H9 (cell line): ENCODE results near the gene S1PR3. TPM values are rescaled to one million over a fixed set of nuclear protein-coding genes. Genes with fewer than 3 reads are reported as not detected.

Experiments used
- DNase-seq: peaks from one replicate; pipeline ENCODE4 v3.0.0-alpha.2; 2017
- H2AFZ ChIP-seq: one replicate; pipeline ENCODE4 v1.6.1; 2013; ENCODE audit warnings: mild to moderate bottlenecking, low read length, control low read depth, moderate library complexity
- H2AK5ac ChIP-seq: 2 replicates; pipeline ENCODE4 v1.6.1; 2013; ENCODE audit warnings: low read length, control low read depth, mixed read lengths; ENCODE audit not compliant: insufficient read length
- H2BK120ac ChIP-seq: one replicate; pipeline ENCODE4 v1.6.1; 2013; ENCODE audit warnings: low read depth, mild to moderate bottlenecking, low read length, control low read depth, inconsistent platforms; ENCODE audit not compliant: poor library complexity, severe bottlenecking
- H2BK12ac ChIP-seq: 2 replicates; pipeline ENCODE4 v1.6.1; 2013; ENCODE audit warnings: low read length, control low read depth, mixed read lengths, low read depth; ENCODE audit not compliant: insufficient read length
- H2BK15ac ChIP-seq: 2 replicates; pipeline ENCODE4 v1.6.1; 2013; ENCODE audit warnings: low read depth, low read length, control low read depth
- H2BK20ac ChIP-seq: one replicate; pipeline ENCODE4 v1.6.1; 2013; ENCODE audit warnings: low read depth, mild to moderate bottlenecking, low read length, control low read depth, inconsistent platforms; ENCODE audit not compliant: poor library complexity, severe bottlenecking
- H2BK5ac ChIP-seq: 2 replicates; pipeline ENCODE4 v1.6.1; 2013; ENCODE audit warnings: low read length, control low read depth, mixed read lengths; ENCODE audit not compliant: insufficient read length
- H3K14ac ChIP-seq: 2 replicates; pipeline ENCODE4 v1.6.1; 2013; ENCODE audit warnings: low read length, control low read depth; ENCODE audit not compliant: insufficient read depth
- H3K18ac ChIP-seq: 2 replicates; pipeline ENCODE4 v1.6.1; 2013; ENCODE audit warnings: low read depth, mild to moderate bottlenecking, mixed read lengths, low read length, control low read depth; ENCODE audit not compliant: insufficient read length
- H3K23ac ChIP-seq: 2 replicates; pipeline ENCODE4 v1.6.1; 2013; ENCODE audit warnings: low read length, control low read depth, mixed read lengths, low read depth; ENCODE audit not compliant: insufficient read length
- H3K23me2 ChIP-seq: 2 replicates; pipeline ENCODE4 v1.6.1; 2013; ENCODE audit warnings: low read depth, mild to moderate bottlenecking, mixed read lengths, low read length, control low read depth; ENCODE audit not compliant: insufficient read length, poor library complexity, severe bottlenecking
- H3K27ac ChIP-seq: 2 replicates; pipeline ENCODE4 v1.5.1; 2013; ENCODE audit warnings: low read length, control low read depth, mixed read lengths, low read depth; ENCODE audit not compliant: insufficient read length
- H3K27me3 ChIP-seq: 2 replicates; pipeline ENCODE4 v1.6.1; 2013; ENCODE audit warnings: low read length, control low read depth, inconsistent platforms; ENCODE audit not compliant: insufficient read depth
- H3K4ac ChIP-seq: 2 replicates; pipeline ENCODE4 v1.6.1; 2013; ENCODE audit warnings: low read depth, mild to moderate bottlenecking, control low read depth, inconsistent platforms, low read length, moderate library complexity
- H3K4me1 ChIP-seq: 2 replicates; pipeline ENCODE4 v1.6.1; 2013; ENCODE audit warnings: low read length, control low read depth, inconsistent platforms; ENCODE audit not compliant: insufficient read depth
- H3K4me2 ChIP-seq: 2 replicates; pipeline ENCODE4 v1.6.1; 2013; ENCODE audit warnings: low read length, control low read depth, mixed read lengths; ENCODE audit not compliant: insufficient read length, insufficient read depth
- H3K56ac ChIP-seq: 2 replicates; pipeline ENCODE4 v1.6.1; 2013; ENCODE audit warnings: low read depth, mild to moderate bottlenecking, mixed read lengths, low read length, control low read depth; ENCODE audit not compliant: insufficient read length
- H3K79me1 ChIP-seq: 2 replicates; pipeline ENCODE4 v1.6.1; 2013; ENCODE audit warnings: low read depth, mild to moderate bottlenecking, moderate library complexity, low read length, control low read depth, inconsistent platforms; ENCODE audit not compliant: insufficient read depth, poor library complexity, severe bottlenecking
- H3K79me2 ChIP-seq: 2 replicates; pipeline ENCODE4 v1.6.1; 2013; ENCODE audit warnings: low read length, control low read depth, inconsistent platforms; ENCODE audit not compliant: insufficient read depth
- H3K9ac ChIP-seq: 2 replicates; pipeline ENCODE4 v1.6.1; 2013; ENCODE audit warnings: low read length, control low read depth, mixed read lengths; ENCODE audit not compliant: insufficient read length; ENCODE audit errors: extremely low read depth
- H3K9me3 ChIP-seq: one replicate; pipeline ENCODE4 v1.6.1; 2013; ENCODE audit warnings: low read depth, low read length, inconsistent platforms; ENCODE audit not compliant: control insufficient read depth
- H3T11ph ChIP-seq: one replicate; pipeline ENCODE4 v1.6.1; 2013; ENCODE audit warnings: mild to moderate bottlenecking, low read length, control low read depth, inconsistent platforms
- H4K20me1 ChIP-seq: one replicate; pipeline ENCODE4 v1.6.1; 2013; ENCODE audit not compliant: control insufficient read depth, insufficient read length, insufficient read depth
- H4K5ac ChIP-seq: 2 replicates; pipeline ENCODE4 v1.6.1; 2013; ENCODE audit warnings: low read depth, mild to moderate bottlenecking, mixed read lengths, low read length, control low read depth; ENCODE audit not compliant: insufficient read length
- H4K8ac ChIP-seq: replicated peaks from 2 replicates; pipeline ENCODE4 v1.6.1; 2013; ENCODE audit warnings: low read length, control low read depth, mixed read lengths, low read depth; ENCODE audit not compliant: insufficient read length
- H4K91ac ChIP-seq: 2 replicates; pipeline ENCODE4 v1.6.1; 2013; ENCODE audit warnings: low read depth, mild to moderate bottlenecking, moderate library complexity, mixed read lengths, low read length, control low read depth; ENCODE audit not compliant: insufficient read length
- H3K27ac Mint-ChIP-seq, 3 experiments: 2 replicates in 2 of 3; 3 replicates in 1 of 3; pipeline ENCODE4 v1.8.0; 2020 to 2021; ENCODE audit warnings: mixed read lengths in 3 of 3, mild to moderate bottlenecking in 1 of 3, moderate library complexity in 1 of 3
- H3K27me3 Mint-ChIP-seq: 2 replicates; pipeline ENCODE4 v1.8.0; 2021; ENCODE audit warnings: low read depth, mild to moderate bottlenecking, moderate library complexity, mixed read lengths
- H3K36me3 Mint-ChIP-seq, 3 experiments: 2 replicates in 2 of 3; 3 replicates in 1 of 3; pipeline ENCODE4 v1.8.0; 2020 to 2021; ENCODE audit warnings: low read depth in 3 of 3, mixed read lengths in 3 of 3; ENCODE audit not compliant: insufficient read depth in 1 of 3
- H3K4me1 Mint-ChIP-seq, 2 experiments: 2 replicates each; pipeline ENCODE4 v1.8.0; 2020; ENCODE audit warnings: mixed read lengths in 2 of 2
- H3K4me3 Mint-ChIP-seq, 2 experiments: 2 replicates in 1 of 2; 3 replicates in 1 of 2; pipeline ENCODE4 v1.8.0; 2020 to 2021; ENCODE audit warnings: mild to moderate bottlenecking in 2 of 2, mixed read lengths in 2 of 2, moderate library complexity in 1 of 2
- H3K9me3 Mint-ChIP-seq, 2 experiments: 2 replicates in 1 of 2; 3 replicates in 1 of 2; pipeline ENCODE4 v1.8.0; 2020; ENCODE audit warnings: mild to moderate bottlenecking in 2 of 2, mixed read lengths in 2 of 2, moderate library complexity in 1 of 2
- WGBS: extraction: QIAGEN DNeasy Blood & Tissue Kit; methylation state at CpG from one replicate; pipeline ENCODE4 v1.1.7; 2013; ENCODE audit warnings: missing lambda C conversion rate, low lambda C conversion rate, mixed read lengths; ENCODE audit not compliant: insufficient read length; ENCODE audit errors: extremely low coverage; 5-methylcytosine and 5-hydroxymethylcytosine counted together
- total RNA-seq: library from RNA; stranded (reverse); gene quantifications from 2 replicates; pipeline ENCODE4 v1.2.1, GENCODE V29; 2021
- TF ChIP-seq, protein P1 (sequence below): fragments of 200-600 bp; sonication (generic); conservative IDR thresholded peaks from 3 replicates; pipeline ENCODE4 v1.8.0; 2021; ENCODE audit warnings: antibody characterized with exemption, mild to moderate bottlenecking

The S1PR3 gene
- total RNA-seq, 1 experiment from 2014 or later, result 3.3 TPM

DNA sequence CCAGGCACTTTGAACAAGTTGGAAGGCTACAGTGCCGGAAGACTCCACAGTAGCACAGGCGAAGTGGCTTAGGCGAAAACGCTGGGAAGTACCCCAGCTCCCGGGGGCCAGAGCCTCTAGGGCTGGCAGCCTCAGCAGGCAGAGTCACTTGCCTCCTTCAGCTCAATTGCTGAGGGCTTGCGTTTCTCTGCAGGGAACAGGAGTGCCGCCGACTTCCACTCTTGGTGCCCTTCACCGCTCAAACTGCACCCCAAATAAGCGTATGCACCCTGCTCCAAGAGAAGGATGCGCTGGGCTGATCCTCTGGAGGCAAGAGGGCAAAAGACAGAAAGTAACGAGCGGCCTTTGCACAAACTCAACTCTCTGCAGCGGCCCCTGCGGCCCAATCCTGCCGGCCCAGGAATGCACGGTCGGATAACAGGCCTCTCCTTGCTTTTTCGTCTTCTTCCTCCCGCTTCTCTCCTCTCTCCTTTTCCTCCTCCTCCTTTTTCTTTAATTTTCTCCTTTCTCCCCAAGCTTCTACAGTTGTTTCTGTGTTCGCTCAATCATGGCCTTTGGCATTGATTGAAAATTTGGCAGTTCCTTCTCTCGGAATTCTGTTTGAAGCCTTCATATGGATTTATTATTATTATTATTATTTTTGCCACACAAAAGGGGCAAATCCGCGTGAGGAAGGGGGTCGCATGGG, 1.1 kb upstream of the S1PR3 start:
- 0 out of 2 replicates have a peak, but pooled peaks cover 2% of the 10 kb centered on the region for H3K27me3 ChIP-seq
- Mint-ChIP-seq H3K36me3 (peaks cover 0 to 2% (median 0%) of the 10 kb centered on the region in 3 experiments; a peak in 1 of 7 replicates), H3K27me3 (peaks cover 13% of the 10 kb centered on the region), H3K9me3 (peaks cover 3% of the 10 kb centered on the region in 2 experiments), H3K27ac (peak overlapping the region in 1 of 3 experiments; percentile 67; a peak in 1 of 7 replicates), H3K4me1 (peaks cover 24 to 33% of the 10 kb centered on the region in 2 experiments), H3K4me3 (peak overlapping the region; percentile 80 to 95)
- peak overlapping the region; percentile 97 for H3K4me2 ChIP-seq
- H2BK12ac ChIP-seq, result no peak overlapping the region
- H3K4me1 ChIP-seq, result no peaks in the 10 kb centered on the region; the same call in 1 of the 2 replicates
- no peak overlapping the region for H3K23ac ChIP-seq
- H3K9me3 ChIP-seq, result no peaks in the 10 kb centered on the region
- H2AFZ ChIP-seq, result peak overlapping the region; percentile 60
- peak overlapping the region; percentile 61 for H3K18ac ChIP-seq
- no peak overlapping the region for H3T11ph ChIP-seq
- H3K9ac ChIP-seq, result no peak overlapping the region
- peak overlapping the region; percentile 39; the same call in 1 of the 2 replicates for H3K14ac ChIP-seq
- H2AK5ac ChIP-seq, result no peak overlapping the region
- H3K79me2 ChIP-seq, result no peaks in the 10 kb centered on the region
- H4K20me1 ChIP-seq, result peaks cover 3% of the 10 kb centered on the region
- H4K91ac ChIP-seq, result no peak overlapping the region
- no peak overlapping the region for H2BK5ac ChIP-seq
- WGBS, result no CpG with 5 or more reads among the region's 25 CpGs
- H3K23me2 ChIP-seq, result peaks cover 18% of the 10 kb centered on the region
- DNase-seq, result peak; percentile 65
- H3K4ac ChIP-seq, result no peak overlapping the region
- no peak overlapping the region for H2BK120ac ChIP-seq
- peak overlapping the region; percentile 70 for H4K8ac ChIP-seq
- no peak overlapping the region for H2BK15ac ChIP-seq
- no peak overlapping the region for H2BK20ac ChIP-seq
- TF ChIP-seq, protein P1, sequence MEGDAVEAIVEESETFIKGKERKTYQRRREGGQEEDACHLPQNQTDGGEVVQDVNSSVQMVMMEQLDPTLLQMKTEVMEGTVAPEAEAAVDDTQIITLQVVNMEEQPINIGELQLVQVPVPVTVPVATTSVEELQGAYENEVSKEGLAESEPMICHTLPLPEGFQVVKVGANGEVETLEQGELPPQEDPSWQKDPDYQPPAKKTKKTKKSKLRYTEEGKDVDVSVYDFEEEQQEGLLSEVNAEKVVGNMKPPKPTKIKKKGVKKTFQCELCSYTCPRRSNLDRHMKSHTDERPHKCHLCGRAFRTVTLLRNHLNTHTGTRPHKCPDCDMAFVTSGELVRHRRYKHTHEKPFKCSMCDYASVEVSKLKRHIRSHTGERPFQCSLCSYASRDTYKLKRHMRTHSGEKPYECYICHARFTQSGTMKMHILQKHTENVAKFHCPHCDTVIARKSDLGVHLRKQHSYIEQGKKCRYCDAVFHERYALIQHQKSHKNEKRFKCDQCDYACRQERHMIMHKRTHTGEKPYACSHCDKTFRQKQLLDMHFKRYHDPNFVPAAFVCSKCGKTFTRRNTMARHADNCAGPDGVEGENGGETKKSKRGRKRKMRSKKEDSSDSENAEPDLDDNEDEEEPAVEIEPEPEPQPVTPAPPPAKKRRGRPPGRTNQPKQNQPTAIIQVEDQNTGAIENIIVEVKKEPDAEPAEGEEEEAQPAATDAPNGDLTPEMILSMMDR, result no peak; the same call in 1 of the 3 replicates
- H3K79me1 ChIP-seq, result no peaks in the 10 kb centered on the region
- no peak overlapping the region for H3K27ac ChIP-seq
- H3K56ac ChIP-seq, result no peak overlapping the region
- no peak overlapping the region for H4K5ac ChIP-seq
